22Rv1 (cell line): ENCODE measurements around the gene SORCS2.

Experiments used
- ZFX ChIP-seq: fragments of 450-650 bp; IDR thresholded peaks from 2 replicates; pipeline ENCODE4 v1.6.1; 2017; ENCODE audit warnings: antibody characterized with exemption, borderline replicate concordance
- TF ChIP-seq, protein P1 (sequence below): fragments of 450-650 bp; IDR thresholded peaks from 2 replicates; pipeline ENCODE4 v1.5.1; 2017; ENCODE audit warnings: mild to moderate bottlenecking

- TF ChIP-seq, protein P1, sequence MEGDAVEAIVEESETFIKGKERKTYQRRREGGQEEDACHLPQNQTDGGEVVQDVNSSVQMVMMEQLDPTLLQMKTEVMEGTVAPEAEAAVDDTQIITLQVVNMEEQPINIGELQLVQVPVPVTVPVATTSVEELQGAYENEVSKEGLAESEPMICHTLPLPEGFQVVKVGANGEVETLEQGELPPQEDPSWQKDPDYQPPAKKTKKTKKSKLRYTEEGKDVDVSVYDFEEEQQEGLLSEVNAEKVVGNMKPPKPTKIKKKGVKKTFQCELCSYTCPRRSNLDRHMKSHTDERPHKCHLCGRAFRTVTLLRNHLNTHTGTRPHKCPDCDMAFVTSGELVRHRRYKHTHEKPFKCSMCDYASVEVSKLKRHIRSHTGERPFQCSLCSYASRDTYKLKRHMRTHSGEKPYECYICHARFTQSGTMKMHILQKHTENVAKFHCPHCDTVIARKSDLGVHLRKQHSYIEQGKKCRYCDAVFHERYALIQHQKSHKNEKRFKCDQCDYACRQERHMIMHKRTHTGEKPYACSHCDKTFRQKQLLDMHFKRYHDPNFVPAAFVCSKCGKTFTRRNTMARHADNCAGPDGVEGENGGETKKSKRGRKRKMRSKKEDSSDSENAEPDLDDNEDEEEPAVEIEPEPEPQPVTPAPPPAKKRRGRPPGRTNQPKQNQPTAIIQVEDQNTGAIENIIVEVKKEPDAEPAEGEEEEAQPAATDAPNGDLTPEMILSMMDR = no peak
- TF ChIP-seq ZFX = no peak
These were observed 110.6 kb downstream of the SORCS2 start for GRCh38 chr4:7302781-7303404.
